GOT3 (cell line): ENCODE data around the gene PADI6.
"Not testable (repeated sequence)": the region's sequence is repeated elsewhere in the genome, so short reads cannot be mapped to it uniquely, and the experiment has no call there.

Experiments
- DNase-seq: peaks from one replicate; lab custom pipeline; 2025; ENCODE audit warnings: mixed read lengths; lab: John Stamatoyannopoulos, UW

Gene PADI6

GRCh38 chr1:17371896-17372295, at the start of gene PADI6:
Gene PADI6 (plus strand): TSS chr1:17372196. CDS start chr1:17372246, 50 bp downstream.
- no peak for DNase-seq

- no peak for DNase-seq
These were observed 43.1 kb upstream of the PADI6 start for GRCh38 chr1:17328855-17329254.

GRCh38 chr1:17329610-17330009, 42.4 kb upstream of the PADI6 start:
- DNase-seq = no peak

GRCh38 chr1:17330856-17331255, 41.1 kb upstream of the PADI6 start:
- DNase-seq = no peak

- DNase-seq = no peak
These were observed 38.9 kb upstream of the PADI6 start for GRCh38 chr1:17333081-17333480.

GRCh38 chr1:17335821-17336710, 35.9 kb upstream of the PADI6 start:
- DNase-seq = no peak

- DNase-seq = no peak
These were observed 33.1 kb upstream of the PADI6 start for GRCh38 chr1:17338706-17339493.

- no peak for DNase-seq
These were observed 32.5 kb upstream of the PADI6 start for GRCh38 chr1:17339521-17339920.

- no peak for DNase-seq
These were observed 31.6 kb upstream of the PADI6 start for GRCh38 chr1:17340358-17340757.

- DNase-seq = no peak
These were observed 30.0 kb upstream of the PADI6 start for GRCh38 chr1:17342014-17342441.

GRCh38 chr1:17345506-17345905, 26.5 kb upstream of the PADI6 start:
- DNase-seq = not testable (repeated sequence)

GRCh38 chr1:17346046-17346789, 25.8 kb upstream of the PADI6 start:
- DNase-seq = no peak

GRCh38 chr1:17347769-17348592, 24.0 kb upstream of the PADI6 start:
- no peak for DNase-seq

GRCh38 chr1:17348593-17349234, 23.3 kb upstream of the PADI6 start:
- DNase-seq = no peak

- DNase-seq = no peak
These were observed 21.9 kb upstream of the PADI6 start for GRCh38 chr1:17350083-17350482.

GRCh38 chr1:17350928-17351446, 21.0 kb upstream of the PADI6 start:
- no peak for DNase-seq

GRCh38 chr1:17351598-17352324, 20.2 kb upstream of the PADI6 start:
- no peak for DNase-seq

GRCh38 chr1:17352419-17352909, 19.5 kb upstream of the PADI6 start:
- DNase-seq = no peak

- DNase-seq = no peak
These were observed 16.1 kb upstream of the PADI6 start for GRCh38 chr1:17355898-17356297.
